ENCODE data around the gene SIGLEC9.
A peak's percentile ranks its signal among the peaks of the same experiment; 100 is the strongest.

Gene SIGLEC9

GRCh38 chr19:51097166-51097738 lies 27.5 kb upstream of the SIGLEC9 start:
- peaks cover 10 to 18% of the 10 kb centered on the region in 2 experiments for H3K4me1 ChIP-seq (ENCODE audit: control insufficient read depth in 1 of 2, insufficient read depth in 1 of 2, low read depth in 1 of 2, low read length in 1 of 2)
- H3K9me3 ChIP-seq, result no peaks in the 10 kb centered on the region
- no peak overlapping the region for H3K4me3 ChIP-seq (ENCODE audit: low read depth in 1 of 2, low read length in 1 of 2)
- H3K27me3 ChIP-seq, result peaks cover 4% of the 10 kb centered on the region
- TF ChIP-seq CTCF (IDR thresholded peaks at IDR 0.05), result peak; percentile 70
- peak overlapping the region; percentile 61 for H3K27ac ChIP-seq
- H3K36me3 ChIP-seq, result no peaks in the 10 kb centered on the region

GRCh38 chr19:51097796-51098195 lies 26.9 kb upstream of the SIGLEC9 start:
- peaks cover 4% of the 10 kb centered on the region for H3K27me3 ChIP-seq
- H3K4me1 ChIP-seq (ENCODE audit: control insufficient read depth in 1 of 2, insufficient read depth in 1 of 2, low read depth in 1 of 2, low read length in 1 of 2), result peaks cover 10 to 18% of the 10 kb centered on the region in 2 experiments
- no peak overlapping the region for H3K27ac ChIP-seq
- TF ChIP-seq CTCF (IDR thresholded peaks at IDR 0.05), result no peak
- peaks cover 5% of the 10 kb centered on the region for H3K36me3 ChIP-seq
- H3K4me3 ChIP-seq (ENCODE audit: low read depth in 1 of 2, low read length in 1 of 2), result no peak overlapping the region
- H3K9me3 ChIP-seq, result no peaks in the 10 kb centered on the region

GRCh38 chr19:51098365-51099046 lies 26.2 kb upstream of the SIGLEC9 start:
- H3K27ac ChIP-seq, result peak overlapping the region; percentile 58
- H3K4me3 ChIP-seq (ENCODE audit: low read depth in 1 of 2, low read length in 1 of 2), result peak overlapping the region in 1 of 2 experiments; percentile 20
- peaks cover 9% of the 10 kb centered on the region for H3K36me3 ChIP-seq
- H3K4me1 ChIP-seq (ENCODE audit: control insufficient read depth in 1 of 2, insufficient read depth in 1 of 2, low read depth in 1 of 2, low read length in 1 of 2), result peaks cover 10 to 18% of the 10 kb centered on the region in 2 experiments
- TF ChIP-seq CTCF (IDR thresholded peaks at IDR 0.05), result peak; percentile 35
- peaks cover 4% of the 10 kb centered on the region for H3K27me3 ChIP-seq
- H3K9me3 ChIP-seq, result no peaks in the 10 kb centered on the region

- TF ChIP-seq CTCF (IDR thresholded peaks at IDR 0.05), result no peak
- peaks cover 3% of the 10 kb centered on the region for H3K27me3 ChIP-seq
- peaks cover 10 to 18% of the 10 kb centered on the region in 2 experiments for H3K4me1 ChIP-seq (ENCODE audit: control insufficient read depth in 1 of 2, insufficient read depth in 1 of 2, low read depth in 1 of 2, low read length in 1 of 2)
- H3K4me3 ChIP-seq (ENCODE audit: low read depth in 1 of 2, low read length in 1 of 2), result peak overlapping the region in 1 of 2 experiments; percentile 20
- no peaks in the 10 kb centered on the region for H3K9me3 ChIP-seq
- peak overlapping the region; percentile 58 for H3K27ac ChIP-seq
- peaks cover 13% of the 10 kb centered on the region for H3K36me3 ChIP-seq
Observed at GRCh38 chr19:51099047-51099382, 25.7 kb upstream of the SIGLEC9 start.

- H3K9me3 ChIP-seq, result no peaks in the 10 kb centered on the region
- TF ChIP-seq CTCF (IDR thresholded peaks at IDR 0.05), result no peak
- peaks cover 10 to 18% of the 10 kb centered on the region in 2 experiments for H3K4me1 ChIP-seq (ENCODE audit: control insufficient read depth in 1 of 2, insufficient read depth in 1 of 2, low read depth in 1 of 2, low read length in 1 of 2)
- no peak overlapping the region for H3K27ac ChIP-seq
- peaks cover 13% of the 10 kb centered on the region for H3K36me3 ChIP-seq
- H3K4me3 ChIP-seq (ENCODE audit: low read depth in 1 of 2, low read length in 1 of 2), result no peak overlapping the region
- no peaks in the 10 kb centered on the region for H3K27me3 ChIP-seq
Observed at GRCh38 chr19:51100601-51101000, 24.1 kb upstream of the SIGLEC9 start.
